ENCODE measurements around the gene ALAD.

DNA sequence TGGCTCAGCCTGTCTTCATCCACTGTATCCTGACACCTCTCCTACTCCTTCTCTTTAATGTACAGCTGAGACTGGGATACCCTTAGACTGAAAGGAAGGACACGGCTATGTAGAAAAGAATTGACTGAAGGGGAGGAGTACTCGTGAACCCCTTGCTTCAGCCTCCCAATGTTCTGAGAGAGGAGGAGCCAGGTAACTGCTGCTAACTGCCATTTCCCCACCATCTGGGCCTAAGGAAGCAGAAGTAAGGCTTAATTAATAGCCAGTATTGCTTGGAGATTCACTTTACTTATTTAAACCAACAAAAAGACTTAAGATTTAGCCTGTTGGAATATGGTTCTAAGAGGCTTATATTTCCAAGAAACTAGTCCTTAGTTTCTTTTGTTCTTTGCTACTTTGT is 43.7 kb upstream of the ALAD start:
- TF ChIP-seq POLR2A (IDR thresholded peaks at IDR 0.05; ENCODE audit: low read length): no peak
- TF ChIP-seq GATA1 (IDR thresholded peaks at IDR 0.05; ENCODE audit: low read depth, low read length): no peak
